ENCODE results near the gene FAM53A. TPM values are rescaled to one million over a fixed set of nuclear protein-coding genes. Genes with fewer than 3 reads are reported as not detected.

Gene FAM53A
- total and polyA plus RNA-seq, 10 of the 15 experiments (the other 5 are each of a cell fraction or from before 2014, with no cell fraction given) = 0.02 to 0.87 (median 0.38) TPM; not detected in 2

DNA sequence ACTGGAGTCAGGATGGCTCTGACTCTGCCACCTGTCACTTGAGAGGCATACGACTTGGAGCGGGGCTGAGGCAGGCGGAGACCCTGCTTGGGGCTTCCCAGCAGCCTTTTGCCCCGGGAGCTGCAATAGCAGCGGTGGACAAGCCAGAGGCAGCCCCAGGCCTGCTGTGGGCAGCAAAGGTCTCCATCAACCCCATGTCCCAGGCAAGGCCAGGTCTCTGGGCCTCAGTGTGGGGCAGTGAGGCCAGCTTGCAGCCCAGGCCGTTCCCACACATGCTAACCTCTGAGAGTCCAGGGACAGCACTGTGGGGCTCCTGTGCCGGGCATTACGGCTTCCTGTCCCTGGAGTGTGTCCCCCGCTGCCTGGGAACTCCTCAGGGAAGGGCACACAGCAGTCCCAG is 53.0 kb downstream of the FAM53A start:
- DNase-seq (ENCODE audit: low read depth, low spot score) (no peak), FAIRE-seq (no peak), ATAC-seq (no peak)
- Histone ChIP-seq H3K79me2 (ENCODE audit: control insufficient read depth, insufficient read depth, low read length) (no peaks in the 10 kb centered on the region), H3K4me1 (ENCODE audit: control insufficient read depth, insufficient read depth, low read length) (no peaks in the 10 kb centered on the region), H3K9me3 (replicated peaks; ENCODE audit: control insufficient read depth, insufficient read depth, low read length) (no peaks in the 10 kb centered on the region; the same call in 2 of the 3 replicates), H3K27ac (ENCODE audit: control insufficient read depth, insufficient read depth) (no peak overlapping the region), H2AFZ (ENCODE audit: control insufficient read depth, low read depth, low read length) (no peak overlapping the region), H3K4me2 (ENCODE audit: control insufficient read depth, insufficient read depth) (no peak overlapping the region), H3K9ac (ENCODE audit: control insufficient read depth, insufficient read depth, low read length) (no peak overlapping the region), H3K27me3 (replicated peaks in 1 of 2; ENCODE audit: control insufficient read depth in 2 of 2, insufficient read depth in 2 of 2, low read length in 1 of 2) (no peaks in the 10 kb centered on the region), H3K36me3 (ENCODE audit: control insufficient read depth in 2 of 2, insufficient read depth in 2 of 2, low read length in 1 of 2) (no peaks in the 10 kb centered on the region), H3K4me3 (no peak overlapping the region), H4K20me1 (ENCODE audit: control insufficient read depth, insufficient read depth) (no peaks in the 10 kb centered on the region)
- ChIA-PET RAD21 (ENCODE audit: unreplicated experiment) (no interaction called here), POLR2A (no interaction called here), SMC1A (ENCODE audit: uncharacterized antibody, unreplicated experiment) (no interaction called here), CTCF (interaction anchor here (1.2 to 1.3 kb wide), 2 partner anchors 16 to 62 kb away, joined by 3 read pairs; no protein-coding TSS in a partner anchor)
- intact Hi-C loops (cut with micrococcal nuclease; ENCODE audit: unreplicated experiment) = no loop called here
- 51% methylated on average over 9 of the region's 9 CpGs for WGBS (ENCODE audit: insufficient coverage, insufficient replicate concordance, low lambda C conversion rate, missing lambda C conversion rate)
- BruUV-seq (replicated peaks) = no TSS peak
- no peak for TF ChIP-seq BMI1 (IDR thresholded peaks at IDR 0.05; ENCODE audit: borderline replicate concordance)
- TF ChIP-seq PAX5 (IDR thresholded peaks at IDR 0.05; ENCODE audit: borderline replicate concordance, low read depth, low read length) = no peak
- no peak for TF ChIP-seq TARDBP (IDR thresholded peaks at IDR 0.05; ENCODE audit: borderline replicate concordance)
- no peak for TF ChIP-seq FOXK2 (IDR thresholded peaks at IDR 0.05)
- no peak for TF ChIP-seq MTA2 (IDR thresholded peaks at IDR 0.05; ENCODE audit: low read depth)
- no peak for TF ChIP-seq ESRRA (IDR thresholded peaks at IDR 0.05; ENCODE audit: low read length)
- TF ChIP-seq ASH2L (IDR thresholded peaks at IDR 0.05; ENCODE audit: borderline replicate concordance, low read depth) = no peak
- no peak for TF ChIP-seq LARP7 (IDR thresholded peaks at IDR 0.05)
- no peak for TF ChIP-seq ZNF217 (IDR thresholded peaks at IDR 0.05)
- no peak for TF ChIP-seq ZNF622 (IDR thresholded peaks at IDR 0.05)
- TF ChIP-seq CEBPB (IDR thresholded peaks at IDR 0.05; ENCODE audit: borderline replicate concordance in 1 of 2, low read depth in 2 of 2, low read length in 2 of 2) = no peak
- TF ChIP-seq ATF2 (IDR thresholded peaks at IDR 0.05; ENCODE audit: low read length) = no peak
- no peak for TF ChIP-seq CTCF (IDR thresholded peaks at IDR 0.05 in 2 of 3, conservative IDR thresholded peaks at IDR 0.05 in 1 of 3; ENCODE audit: control insufficient read depth in 2 of 3, extremely low read depth in 1 of 3, insufficient read depth in 1 of 3, low read depth in 3 of 3, low read length in 3 of 3)
- no peak for TF ChIP-seq BHLHE40 (IDR thresholded peaks at IDR 0.05; ENCODE audit: borderline replicate concordance in 1 of 2, low read depth in 2 of 2, low read length in 1 of 2)
- no peak for TF ChIP-seq NR2C1 (IDR thresholded peaks at IDR 0.05)
- TF ChIP-seq RAD21 (IDR thresholded peaks at IDR 0.05; ENCODE audit: insufficient read depth, low read depth, low read length) = no peak
- TF ChIP-seq ZZZ3 (IDR thresholded peaks at IDR 0.05; ENCODE audit: control insufficient read depth, insufficient read length, low read depth) = no peak
- TF ChIP-seq EGR1 (IDR thresholded peaks at IDR 0.05; ENCODE audit: borderline replicate concordance in 1 of 2, low read depth in 2 of 2, low read length in 2 of 2) = no peak
- TF ChIP-seq, protein P1, sequence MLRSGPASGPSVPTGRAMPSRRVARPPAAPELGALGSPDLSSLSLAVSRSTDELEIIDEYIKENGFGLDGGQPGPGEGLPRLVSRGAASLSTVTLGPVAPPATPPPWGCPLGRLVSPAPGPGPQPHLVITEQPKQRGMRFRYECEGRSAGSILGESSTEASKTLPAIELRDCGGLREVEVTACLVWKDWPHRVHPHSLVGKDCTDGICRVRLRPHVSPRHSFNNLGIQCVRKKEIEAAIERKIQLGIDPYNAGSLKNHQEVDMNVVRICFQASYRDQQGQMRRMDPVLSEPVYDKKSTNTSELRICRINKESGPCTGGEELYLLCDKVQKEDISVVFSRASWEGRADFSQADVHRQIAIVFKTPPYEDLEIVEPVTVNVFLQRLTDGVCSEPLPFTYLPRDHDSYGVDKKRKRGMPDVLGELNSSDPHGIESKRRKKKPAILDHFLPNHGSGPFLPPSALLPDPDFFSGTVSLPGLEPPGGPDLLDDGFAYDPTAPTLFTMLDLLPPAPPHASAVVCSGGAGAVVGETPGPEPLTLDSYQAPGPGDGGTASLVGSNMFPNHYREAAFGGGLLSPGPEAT (IDR thresholded peaks at IDR 0.05; ENCODE audit: low read depth) = no peak
- in situ Hi-C loops (cut with MboI) = no loop called here

Data from GM12878 (cell line).